HEK293 (cell line): Measurements from ENCODE around the gene INSIG2.

Experiments
- ATF2 ChIP-seq: fragments of 450-650 bp; formaldehyde crosslinking; IDR thresholded peaks from 2 replicates; pipeline ENCODE4 v1.5.1; 2016; ENCODE audit warnings: missing biosample characterization, missing genetic modification characterization, low read depth
- CTCF ChIP-seq: fragments of 450-650 bp; formaldehyde crosslinking; IDR thresholded peaks from 2 replicates; pipeline ENCODE4 v1.5.1; 2016; ENCODE audit warnings: missing biosample characterization, missing genetic modification characterization
- FEZF1 ChIP-seq: fragments of 450-650 bp; formaldehyde crosslinking; IDR thresholded peaks from 2 replicates; pipeline ENCODE4 v1.5.1; 2016; ENCODE audit warnings: missing biosample characterization, missing genetic modification characterization
- PBX3 ChIP-seq: sonication (generic); formaldehyde crosslinking; IDR thresholded peaks from 2 replicates; pipeline ENCODE4 v1.8.1; 2022; ENCODE audit warnings: mild to moderate bottlenecking, moderate library complexity, missing genetic modification reagents
- YY1 ChIP-seq: fragments of 450-650 bp; formaldehyde crosslinking; IDR thresholded peaks from 2 replicates; pipeline ENCODE4 v1.5.1; 2018; ENCODE audit warnings: missing biosample characterization, missing genetic modification characterization
- ZNF114 ChIP-seq: fragments of 450-650 bp; formaldehyde crosslinking; IDR thresholded peaks from 2 replicates; pipeline ENCODE4 v1.5.0; 2017; ENCODE audit warnings: missing biosample characterization, missing genetic modification characterization
- ZNF274 ChIP-seq, 2 experiments: fragments of 200-500 bp in 1 of 2; fragments of 450-650 bp in 1 of 2; sonication (Bioruptor generic) in 1 of 2; formaldehyde crosslinking in 1 of 2; IDR thresholded peaks; 2 replicates each; pipeline versions ENCODE4 v1.5.1 to v1.6.1; 2014 to 2016; ENCODE audit warnings: borderline replicate concordance in 1 of 2, inconsistent platforms in 1 of 2, low read length in 1 of 2, missing biosample characterization in 1 of 2, missing genetic modification characterization in 1 of 2
- ZNF514 ChIP-seq: fragments of 450-650 bp; formaldehyde crosslinking; IDR thresholded peaks from 2 replicates; pipeline ENCODE4 v1.5.1; 2016; ENCODE audit warnings: missing biosample characterization, missing genetic modification characterization
- ZNF544 ChIP-seq: fragments of 450-650 bp; formaldehyde crosslinking; IDR thresholded peaks from 2 replicates; pipeline ENCODE4 v1.5.0; 2017; ENCODE audit warnings: missing biosample characterization, missing genetic modification characterization
- ZNF610 ChIP-seq: fragments of 450-650 bp; formaldehyde crosslinking; IDR thresholded peaks from 2 replicates; pipeline ENCODE4 v1.5.1; 2016; ENCODE audit warnings: missing biosample characterization, missing genetic modification characterization, borderline replicate concordance
- TF ChIP-seq, protein P1 (sequence below): fragments of 450-650 bp; formaldehyde crosslinking; IDR thresholded peaks from 2 replicates; pipeline ENCODE4 v1.5.1; 2016; ENCODE audit warnings: missing biosample characterization, missing genetic modification characterization

DNA sequence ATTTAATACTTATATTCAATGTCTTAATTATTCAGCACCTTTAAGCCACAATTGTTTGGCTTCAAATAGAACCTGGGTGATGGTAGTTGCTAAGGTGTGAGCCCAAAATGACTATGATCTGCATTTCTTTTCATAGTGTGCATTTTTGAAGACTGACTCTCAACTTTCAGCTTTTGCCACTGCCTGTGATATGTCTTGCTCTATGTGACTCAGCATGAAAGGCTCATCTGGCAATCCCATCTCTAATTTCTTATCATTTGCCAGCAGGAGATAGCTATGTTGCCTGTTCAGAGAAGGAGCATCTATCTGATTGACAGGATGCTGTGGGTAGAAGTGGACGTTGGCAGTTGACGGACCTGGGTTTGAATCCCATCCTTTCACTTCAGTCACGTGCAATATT is 39.9 kb upstream of the INSIG2 start:
- TF ChIP-seq ZNF544: no peak
- TF ChIP-seq CTCF (tag by site-specific recombination): no peak
- no peak for TF ChIP-seq ATF2 (tag by site-specific recombination)
- TF ChIP-seq YY1 (tag by site-specific recombination): no peak
- TF ChIP-seq ZNF514 (tag by site-specific recombination): no peak
- TF ChIP-seq, protein P1, sequence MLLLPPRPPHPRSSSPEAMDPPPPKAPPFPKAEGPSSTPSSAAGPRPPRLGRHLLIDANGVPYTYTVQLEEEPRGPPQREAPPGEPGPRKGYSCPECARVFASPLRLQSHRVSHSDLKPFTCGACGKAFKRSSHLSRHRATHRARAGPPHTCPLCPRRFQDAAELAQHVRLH (tag by site-specific recombination): no peak
- TF ChIP-seq FEZF1 (tag by site-specific recombination): no peak
- no peak for TF ChIP-seq ZNF114 (tag by site-specific recombination)
- no peak for TF ChIP-seq PBX3 (CRISPR knock-in tag)
- no peak for TF ChIP-seq ZNF610 (tag by site-specific recombination)
- no peak for TF ChIP-seq ZNF274 (IDR thresholded peaks at IDR 0.05; ENCODE audit: low read length)
- TF ChIP-seq ZNF274 (tag by site-specific recombination; IDR thresholded peaks at IDR 0.05; ENCODE audit: borderline replicate concordance): no peak
